ENCODE measurements around the gene RBM23. TPM values are rescaled to one million over a fixed set of nuclear protein-coding genes. Genes with fewer than 3 reads are reported as not detected.

RBM23 gene
- total and polyA plus RNA-seq, 9 of the 15 experiments (the other 6 are each of a cell fraction or from before 2014, with no cell fraction given), result 46.0 to 102 (median 58.5) TPM

- TF ChIP-seq, protein P1, sequence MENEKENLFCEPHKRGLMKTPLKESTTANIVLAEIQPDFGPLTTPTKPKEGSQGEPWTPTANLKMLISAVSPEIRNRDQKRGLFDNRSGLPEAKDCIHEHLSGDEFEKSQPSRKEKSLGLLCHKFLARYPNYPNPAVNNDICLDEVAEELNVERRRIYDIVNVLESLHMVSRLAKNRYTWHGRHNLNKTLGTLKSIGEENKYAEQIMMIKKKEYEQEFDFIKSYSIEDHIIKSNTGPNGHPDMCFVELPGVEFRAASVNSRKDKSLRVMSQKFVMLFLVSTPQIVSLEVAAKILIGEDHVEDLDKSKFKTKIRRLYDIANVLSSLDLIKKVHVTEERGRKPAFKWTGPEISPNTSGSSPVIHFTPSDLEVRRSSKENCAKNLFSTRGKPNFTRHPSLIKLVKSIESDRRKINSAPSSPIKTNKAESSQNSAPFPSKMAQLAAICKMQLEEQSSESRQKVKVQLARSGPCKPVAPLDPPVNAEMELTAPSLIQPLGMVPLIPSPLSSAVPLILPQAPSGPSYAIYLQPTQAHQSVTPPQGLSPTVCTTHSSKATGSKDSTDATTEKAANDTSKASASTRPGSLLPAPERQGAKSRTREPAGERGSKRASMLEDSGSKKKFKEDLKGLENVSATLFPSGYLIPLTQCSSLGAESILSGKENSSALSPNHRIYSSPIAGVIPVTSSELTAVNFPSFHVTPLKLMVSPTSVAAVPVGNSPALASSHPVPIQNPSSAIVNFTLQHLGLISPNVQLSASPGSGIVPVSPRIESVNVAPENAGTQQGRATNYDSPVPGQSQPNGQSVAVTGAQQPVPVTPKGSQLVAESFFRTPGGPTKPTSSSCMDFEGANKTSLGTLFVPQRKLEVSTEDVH (IDR thresholded peaks at IDR 0.05; ENCODE audit: low read depth, partially characterized antibody), result no peak
- TF ChIP-seq SRSF1 (IDR thresholded peaks at IDR 0.05; ENCODE audit: low read depth, low read length), result no peak
- TF ChIP-seq, protein P2, sequence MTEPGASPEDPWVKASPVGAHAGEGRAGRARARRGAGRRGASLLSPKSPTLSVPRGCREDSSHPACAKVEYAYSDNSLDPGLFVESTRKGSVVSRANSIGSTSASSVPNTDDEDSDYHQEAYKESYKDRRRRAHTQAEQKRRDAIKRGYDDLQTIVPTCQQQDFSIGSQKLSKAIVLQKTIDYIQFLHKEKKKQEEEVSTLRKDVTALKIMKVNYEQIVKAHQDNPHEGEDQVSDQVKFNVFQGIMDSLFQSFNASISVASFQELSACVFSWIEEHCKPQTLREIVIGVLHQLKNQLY (CRISPR knock-in tag; conservative IDR thresholded peaks at IDR 0.05), result no peak
- peak in 1 of 2 experiments; percentile 27; a peak in 1 of 4 replicates for TF ChIP-seq FOXA3 (CRISPR knock-in tag; conservative IDR thresholded peaks at IDR 0.05 in 1 of 2, IDR thresholded peaks at IDR 0.05 in 1 of 2)
- no peak for TF ChIP-seq KLF13 (tag; IDR thresholded peaks at IDR 0.05; ENCODE audit: borderline replicate concordance, low read depth)
- TF ChIP-seq LARP7 (IDR thresholded peaks at IDR 0.05), result no peak
- TF ChIP-seq NELFE (IDR thresholded peaks at IDR 0.05; ENCODE audit: insufficient read depth, insufficient read length), result no peak
- TF ChIP-seq ZNF408 (CRISPR knock-in tag; IDR thresholded peaks at IDR 0.05; ENCODE audit: low read depth), result no peak
- no peak for TF ChIP-seq ZNF316 (IDR thresholded peaks at IDR 0.05)
- no peak for TF ChIP-seq ZNF764 (CRISPR knock-in tag; IDR thresholded peaks at IDR 0.05; ENCODE audit: low read depth)
- no peak for TF ChIP-seq DIDO1 (tag; IDR thresholded peaks at IDR 0.05; ENCODE audit: low read depth)
- TF ChIP-seq ZNF124 (CRISPR knock-in tag; IDR thresholded peaks at IDR 0.05), result no peak; the same call in 1 of the 2 replicates
- no peak for TF ChIP-seq TAL1 (IDR thresholded peaks at IDR 0.05)
- no peak for TF ChIP-seq ATF4 (CRISPR knock-in tag; IDR thresholded peaks at IDR 0.05)
- TF ChIP-seq DPF2 (IDR thresholded peaks at IDR 0.05), result no peak; the same call in 1 of the 2 replicates
- TF ChIP-seq, protein P3, sequence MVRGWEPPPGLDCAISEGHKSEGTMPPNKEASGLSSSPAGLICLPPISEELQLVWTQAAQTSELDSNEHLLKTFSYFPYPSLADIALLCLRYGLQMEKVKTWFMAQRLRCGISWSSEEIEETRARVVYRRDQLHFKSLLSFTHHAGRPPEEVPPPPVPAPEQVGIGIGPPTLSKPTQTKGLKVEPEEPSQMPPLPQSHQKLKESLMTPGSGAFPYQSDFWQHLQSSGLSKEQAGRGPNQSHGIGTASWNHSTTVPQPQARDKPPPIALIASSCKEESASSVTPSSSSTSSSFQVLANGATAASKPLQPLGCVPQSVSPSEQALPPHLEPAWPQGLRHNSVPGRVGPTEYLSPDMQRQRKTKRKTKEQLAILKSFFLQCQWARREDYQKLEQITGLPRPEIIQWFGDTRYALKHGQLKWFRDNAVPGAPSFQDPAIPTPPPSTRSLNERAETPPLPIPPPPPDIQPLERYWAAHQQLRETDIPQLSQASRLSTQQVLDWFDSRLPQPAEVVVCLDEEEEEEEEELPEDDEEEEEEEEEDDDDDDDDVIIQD (CRISPR knock-in tag; IDR thresholded peaks at IDR 0.05), result no peak
- TF ChIP-seq CXXC5 (CRISPR knock-in tag; IDR thresholded peaks at IDR 0.05), result peak; percentile 88
- TF ChIP-seq ZBTB1 (CRISPR knock-in tag; IDR thresholded peaks at IDR 0.05; ENCODE audit: borderline replicate concordance, low read depth), result no peak
- TF ChIP-seq RAD51 (IDR thresholded peaks at IDR 0.05; ENCODE audit: borderline replicate concordance, low read depth), result no peak
- TF ChIP-seq ZNF766 (CRISPR knock-in tag; conservative IDR thresholded peaks at IDR 0.05), result 0 out of 2 replicates have a peak, but pooled peaks have one; percentile 21
- TF ChIP-seq, protein P4, sequence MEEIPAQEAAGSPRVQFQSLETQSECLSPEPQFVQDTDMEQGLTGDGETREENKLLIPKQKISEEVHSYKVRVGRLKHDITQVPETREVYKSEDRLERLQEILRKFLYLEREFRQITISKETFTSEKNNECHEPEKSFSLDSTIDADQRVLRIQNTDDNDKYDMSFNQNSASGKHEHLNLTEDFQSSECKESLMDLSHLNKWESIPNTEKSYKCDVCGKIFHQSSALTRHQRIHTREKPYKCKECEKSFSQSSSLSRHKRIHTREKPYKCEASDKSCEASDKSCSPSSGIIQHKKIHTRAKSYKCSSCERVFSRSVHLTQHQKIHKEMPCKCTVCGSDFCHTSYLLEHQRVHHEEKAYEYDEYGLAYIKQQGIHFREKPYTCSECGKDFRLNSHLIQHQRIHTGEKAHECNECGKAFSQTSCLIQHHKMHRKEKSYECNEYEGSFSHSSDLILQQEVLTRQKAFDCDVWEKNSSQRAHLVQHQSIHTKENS (CRISPR knock-in tag; IDR thresholded peaks at IDR 0.05), result no peak
- peak; percentile 81 for TF ChIP-seq NCOA6 (IDR thresholded peaks at IDR 0.05)
Observed at GRCh38 chr14:22886500-22887259, 32.3 kb downstream of the RBM23 start (continued).

Measured in K562 (cell line).